Measurements from ENCODE around the gene RPS16. TPM values are rescaled to one million over a fixed set of nuclear protein-coding genes. Genes with fewer than 3 reads are reported as not detected.
"Not testable (repeated sequence)": the region's sequence is repeated elsewhere in the genome, so short reads cannot be mapped to it uniquely, and the experiment has no call there.

The RPS16 gene
- total and polyA plus RNA-seq, 3 experiments from 2014 or later, result 1,795 to 2,668 (median 2,654) TPM

- no peak overlapping the region for H3K4me3 ChIP-seq (ENCODE audit: low read length)
- POLR2A ChIA-PET, result no interaction called here
- CTCF ChIA-PET, result no interaction called here
These were observed 33.3 kb upstream of the RPS16 start for GRCh38 chr19:39469036-39469435.

GRCh38 chr19:39467941-39468340 is 32.2 kb upstream of the RPS16 start:
- POLR2A ChIA-PET, result interaction anchor here (0.5 kb wide), 1 partner anchor 43 kb away, joined by 12 read pairs; no protein-coding TSS in a partner anchor
- no peaks in the 10 kb centered on the region for H3K9me3 Mint-ChIP-seq
- CTCF ChIA-PET, result interaction anchor here (0.7 to 1.0 kb wide), 2 partner anchors 22 to 28 kb away, joined by 3 read pairs; partner anchors contain the start of gene SUPT5H
- H3K4me1 Mint-ChIP-seq, result peaks cover 0 to 7% (median 0%) of the 10 kb centered on the region in 3 donors
- H3K4me3 Mint-ChIP-seq, result no peak overlapping the region
- Histone ChIP-seq H3K4me3 (ENCODE audit: low read length) (no peak overlapping the region), H3K9me3 (ENCODE audit: low read length) (no peaks in the 10 kb centered on the region), H3K36me3 (ENCODE audit: insufficient read depth, low read length) (peaks cover 79% of the 10 kb centered on the region), H3K4me1 (ENCODE audit: insufficient read depth, low read length) (no peaks in the 10 kb centered on the region), H3K27ac (ENCODE audit: low read depth, low read length) (no peak overlapping the region), H3K27me3 (ENCODE audit: insufficient read depth, low read length, poor library complexity, severe bottlenecking) (no peaks in the 10 kb centered on the region)
- no peaks in the 10 kb centered on the region for H3K27me3 Mint-ChIP-seq
- no peak for DNase-seq
- peaks cover 19 to 90% (median 35%) of the 10 kb centered on the region in 3 donors for H3K36me3 Mint-ChIP-seq
- H3K27ac Mint-ChIP-seq, result peak overlapping the region in 1 of 8 donors; percentile 65

More at GRCh38 chr19:39469036-39469435, 33.3 kb upstream of the RPS16 start:
- Mint-ChIP-seq H3K4me3 (no peak overlapping the region), H3K27me3 (no peaks in the 10 kb centered on the region), H3K9me3 (no peaks in the 10 kb centered on the region), H3K27ac (peak overlapping the region in 1 of 8 donors; percentile 70), H3K4me1 (peaks cover 0 to 7% (median 0%) of the 10 kb centered on the region in 3 donors), H3K36me3 (peaks cover 19 to 91% (median 31%) of the 10 kb centered on the region in 3 donors)
- H3K27ac ChIP-seq (ENCODE audit: low read depth, low read length), result no peak overlapping the region
- H3K9me3 ChIP-seq (ENCODE audit: low read length), result no peaks in the 10 kb centered on the region
- H3K27me3 ChIP-seq (ENCODE audit: insufficient read depth, low read length, poor library complexity, severe bottlenecking), result no peaks in the 10 kb centered on the region
- H3K36me3 ChIP-seq (ENCODE audit: insufficient read depth, low read length), result peaks cover 86% of the 10 kb centered on the region
- no peaks in the 10 kb centered on the region for H3K4me1 ChIP-seq (ENCODE audit: insufficient read depth, low read length)
- no peak for DNase-seq

- Mint-ChIP-seq H3K4me1 (no peaks in the 10 kb centered on the region), H3K27ac (peak overlapping the region in 2 of 8 donors; percentile 31 to 62), H3K27me3 (no peaks in the 10 kb centered on the region), H3K4me3 (no peak overlapping the region), H3K36me3 (peaks cover 19 to 82% (median 29%) of the 10 kb centered on the region in 3 donors), H3K9me3 (no peaks in the 10 kb centered on the region)
- Histone ChIP-seq H3K9me3 (ENCODE audit: low read length) (no peaks in the 10 kb centered on the region), H3K27me3 (ENCODE audit: insufficient read depth, low read length, poor library complexity, severe bottlenecking) (no peaks in the 10 kb centered on the region), H3K36me3 (ENCODE audit: insufficient read depth, low read length) (peaks cover 66% of the 10 kb centered on the region), H3K27ac (ENCODE audit: low read depth, low read length) (no peak overlapping the region), H3K4me3 (ENCODE audit: low read length) (no peak overlapping the region), H3K4me1 (ENCODE audit: insufficient read depth, low read length) (no peaks in the 10 kb centered on the region)
- POLR2A ChIA-PET, result no interaction called here
- CTCF ChIA-PET, result no interaction called here
- no peak for DNase-seq
These were observed 30.4 kb upstream of the RPS16 start for GRCh38 chr19:39465956-39466747.

GRCh38 chr19:39463403-39463802 is 27.7 kb upstream of the RPS16 start:
- no peaks in the 10 kb centered on the region for H3K4me1 ChIP-seq (ENCODE audit: insufficient read depth, low read length)
- H3K27ac ChIP-seq (ENCODE audit: low read depth, low read length), result no peak overlapping the region
- no peak overlapping the region for H3K4me3 Mint-ChIP-seq
- H3K27ac Mint-ChIP-seq, result peak overlapping the region in 3 of 8 donors; percentile 7 to 63 (median 24)
- no peak overlapping the region for H3K4me3 ChIP-seq (ENCODE audit: low read length)
- H3K9me3 Mint-ChIP-seq, result no peaks in the 10 kb centered on the region
- H3K27me3 ChIP-seq (ENCODE audit: insufficient read depth, low read length, poor library complexity, severe bottlenecking), result no peaks in the 10 kb centered on the region
- H3K36me3 Mint-ChIP-seq, result peaks cover 9 to 82% (median 25%) of the 10 kb centered on the region in 3 donors
- no peaks in the 10 kb centered on the region for H3K9me3 ChIP-seq (ENCODE audit: low read length)
- peaks cover 66% of the 10 kb centered on the region for H3K36me3 ChIP-seq (ENCODE audit: insufficient read depth, low read length)
- DNase-seq, result no peak
- H3K4me1 Mint-ChIP-seq, result peaks cover 0 to 3% (median 0%) of the 10 kb centered on the region in 3 donors
- no peaks in the 10 kb centered on the region for H3K27me3 Mint-ChIP-seq
- ChIA-PET POLR2A (no interaction called here), CTCF (interaction anchor here (1.5 kb wide), 1 partner anchor 11 kb away, joined by 8 read pairs; no protein-coding TSS in a partner anchor)

GRCh38 chr19:39451257-39451656 is 15.5 kb upstream of the RPS16 start:
- H3K9me3 Mint-ChIP-seq; CTCF ChIA-PET; H3K4me3 ChIP-seq (ENCODE audit: low read length); H3K9me3 ChIP-seq (ENCODE audit: low read length); H3K27ac ChIP-seq (ENCODE audit: low read depth, low read length); DNase-seq; POLR2A ChIA-PET; H3K27me3 ChIP-seq (ENCODE audit: insufficient read depth, low read length, poor library complexity, severe bottlenecking); H3K27me3 Mint-ChIP-seq: not testable (repeated sequence)
- Mint-ChIP-seq H3K27ac (peak overlapping the region in 1 of 8 donors; percentile 78), H3K36me3 (peaks cover 0 to 70% (median 15%) of the 10 kb centered on the region in 3 donors), H3K4me1 (peaks cover 58 to 79% (median 70%) of the 10 kb centered on the region in 3 donors), H3K4me3 (peak overlapping the region in 1 of 7 donors; percentile 44)
- H3K36me3 ChIP-seq (ENCODE audit: insufficient read depth, low read length), result peaks cover 11% of the 10 kb centered on the region
- peaks cover 45% of the 10 kb centered on the region for H3K4me1 ChIP-seq (ENCODE audit: insufficient read depth, low read length)

- no peak for DNase-seq
- Mint-ChIP-seq H3K27me3 (no peaks in the 10 kb centered on the region), H3K27ac (peak overlapping the region; percentile 82 to 100 (median 89)), H3K9me3 (no peaks in the 10 kb centered on the region), H3K36me3 (peaks cover 0 to 71% (median 14%) of the 10 kb centered on the region in 3 donors), H3K4me3 (peak overlapping the region; percentile 60 to 100 (median 72)), H3K4me1 (peaks cover 71 to 88% (median 81%) of the 10 kb centered on the region in 3 donors)
- H3K27ac ChIP-seq (ENCODE audit: low read depth, low read length), result no peak overlapping the region
- H3K36me3 ChIP-seq (ENCODE audit: insufficient read depth, low read length), result peaks cover 5% of the 10 kb centered on the region
- CTCF ChIA-PET, result no interaction called here
- no peaks in the 10 kb centered on the region for H3K9me3 ChIP-seq (ENCODE audit: low read length)
- POLR2A ChIA-PET, result no interaction called here
- no peaks in the 10 kb centered on the region for H3K27me3 ChIP-seq (ENCODE audit: insufficient read depth, low read length, poor library complexity, severe bottlenecking)
- peaks cover 51% of the 10 kb centered on the region for H3K4me1 ChIP-seq (ENCODE audit: insufficient read depth, low read length)
- H3K4me3 ChIP-seq (ENCODE audit: low read length), result no peak overlapping the region
These were observed 13.5 kb upstream of the RPS16 start for GRCh38 chr19:39449116-39449797.

- DNase-seq, result no peak
- ChIA-PET CTCF (interaction anchor here (2.3 kb wide), 1 partner anchor 54 kb away, joined by 6 read pairs; no protein-coding TSS in a partner anchor), POLR2A (interaction anchor here (0.6 kb wide), 1 partner anchor 84 kb away, joined by 3 read pairs; the partner anchor contains the start of gene EID2B)
- Histone ChIP-seq H3K36me3 (ENCODE audit: insufficient read depth, low read length) (peaks cover 5% of the 10 kb centered on the region), H3K4me1 (ENCODE audit: insufficient read depth, low read length) (peaks cover 51% of the 10 kb centered on the region), H3K27ac (ENCODE audit: low read depth, low read length) (no peak overlapping the region), H3K9me3 (ENCODE audit: low read length) (no peaks in the 10 kb centered on the region), H3K4me3 (ENCODE audit: low read length) (peak overlapping the region; percentile 12), H3K27me3 (ENCODE audit: insufficient read depth, low read length, poor library complexity, severe bottlenecking) (no peaks in the 10 kb centered on the region)
- H3K36me3 Mint-ChIP-seq, result peaks cover 0 to 62% (median 14%) of the 10 kb centered on the region in 3 donors
- peak overlapping the region; percentile 70 to 100 (median 91) for H3K27ac Mint-ChIP-seq
- H3K27me3 Mint-ChIP-seq, result no peaks in the 10 kb centered on the region
- no peaks in the 10 kb centered on the region for H3K9me3 Mint-ChIP-seq
- H3K4me3 Mint-ChIP-seq, result peak overlapping the region; percentile 67 to 100 (median 99)
- peaks cover 71 to 81% (median 80%) of the 10 kb centered on the region in 3 donors for H3K4me1 Mint-ChIP-seq
These were observed 12.5 kb upstream of the RPS16 start for GRCh38 chr19:39448271-39448670.

Measured in CD8-positive, alpha-beta memory T cell (primary cell).